Measurements from ENCODE around the gene USP40.
A peak's percentile ranks its signal among the peaks of the same experiment; 100 is the strongest.

The USP40 gene

DNA sequence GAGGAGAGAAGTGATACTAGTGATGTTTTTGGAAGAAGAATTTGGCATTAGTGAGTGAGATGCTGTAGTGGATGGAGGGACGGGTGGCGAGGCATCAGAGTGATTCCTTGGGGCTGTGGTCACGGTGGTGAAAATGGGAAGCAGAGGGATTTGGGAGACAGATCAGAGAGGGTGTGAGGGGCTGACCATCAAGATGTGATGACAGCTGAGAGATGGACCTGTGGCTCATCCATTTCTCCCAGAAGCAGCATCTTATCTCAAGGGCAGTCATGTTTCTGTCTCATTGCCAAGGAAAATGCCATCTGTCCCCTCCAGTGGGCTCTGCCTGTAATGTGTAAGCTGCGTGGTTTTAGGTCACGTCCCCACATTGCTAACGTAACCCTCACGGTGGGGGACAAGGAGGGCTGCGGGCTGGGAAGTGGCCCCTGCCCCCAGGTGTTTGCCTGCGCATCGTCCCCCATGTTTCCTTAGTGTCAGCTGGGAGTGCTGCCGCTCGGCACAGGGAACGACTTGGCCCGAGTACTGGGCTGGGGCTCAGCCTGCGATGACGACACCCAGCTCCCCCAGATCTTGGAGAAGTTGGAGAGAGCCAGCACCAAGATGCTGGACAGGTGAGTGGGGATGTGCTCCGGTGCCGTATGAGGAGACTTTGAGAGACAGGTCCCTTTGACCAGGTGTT, 121.3 kb downstream of the USP40 start:
- Histone ChIP-seq H3K4me3 (ENCODE audit: low read length, poor library complexity, severe bottlenecking) (no peak overlapping the region), H3K9ac (ENCODE audit: low read depth, low read length, poor library complexity, severe bottlenecking) (no peak overlapping the region), H3K4me1 (ENCODE audit: insufficient read depth, low read length, poor library complexity, severe bottlenecking) (no peaks in the 10 kb centered on the region), H3F3A (ENCODE audit: low read depth) (no peaks in the 10 kb centered on the region), H3K79me2 (ENCODE audit: insufficient read depth, low read length) (no peaks in the 10 kb centered on the region), H3K9me2 (replicated peaks; ENCODE audit: low read depth, low read length) (no peaks in the 10 kb centered on the region), H3K9me3 (ENCODE audit: insufficient read depth, low read depth, low read length) (no peaks in the 10 kb centered on the region), H4K20me1 (ENCODE audit: insufficient read depth, low read length, poor library complexity, severe bottlenecking) (no peaks in the 10 kb centered on the region), H3K27me3 (ENCODE audit: insufficient read depth, low read length, poor library complexity, severe bottlenecking) (no peaks in the 10 kb centered on the region), H2AFZ (ENCODE audit: low read length) (no peak overlapping the region), H3K36me3 (ENCODE audit: insufficient read depth, low read length) (peaks cover 91% of the 10 kb centered on the region; the same call in 1 of the 2 replicates), H3K4me2 (ENCODE audit: low read depth, low read length, poor library complexity, severe bottlenecking) (no peak overlapping the region)
- no peak for TF ChIP-seq EZH2phosphoT487 (IDR thresholded peaks at IDR 0.05; ENCODE audit: borderline replicate concordance)
- TF ChIP-seq, protein P1, sequence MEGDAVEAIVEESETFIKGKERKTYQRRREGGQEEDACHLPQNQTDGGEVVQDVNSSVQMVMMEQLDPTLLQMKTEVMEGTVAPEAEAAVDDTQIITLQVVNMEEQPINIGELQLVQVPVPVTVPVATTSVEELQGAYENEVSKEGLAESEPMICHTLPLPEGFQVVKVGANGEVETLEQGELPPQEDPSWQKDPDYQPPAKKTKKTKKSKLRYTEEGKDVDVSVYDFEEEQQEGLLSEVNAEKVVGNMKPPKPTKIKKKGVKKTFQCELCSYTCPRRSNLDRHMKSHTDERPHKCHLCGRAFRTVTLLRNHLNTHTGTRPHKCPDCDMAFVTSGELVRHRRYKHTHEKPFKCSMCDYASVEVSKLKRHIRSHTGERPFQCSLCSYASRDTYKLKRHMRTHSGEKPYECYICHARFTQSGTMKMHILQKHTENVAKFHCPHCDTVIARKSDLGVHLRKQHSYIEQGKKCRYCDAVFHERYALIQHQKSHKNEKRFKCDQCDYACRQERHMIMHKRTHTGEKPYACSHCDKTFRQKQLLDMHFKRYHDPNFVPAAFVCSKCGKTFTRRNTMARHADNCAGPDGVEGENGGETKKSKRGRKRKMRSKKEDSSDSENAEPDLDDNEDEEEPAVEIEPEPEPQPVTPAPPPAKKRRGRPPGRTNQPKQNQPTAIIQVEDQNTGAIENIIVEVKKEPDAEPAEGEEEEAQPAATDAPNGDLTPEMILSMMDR (conservative IDR thresholded peaks at IDR 0.05; ENCODE audit: low read length), result no peak

DNA sequence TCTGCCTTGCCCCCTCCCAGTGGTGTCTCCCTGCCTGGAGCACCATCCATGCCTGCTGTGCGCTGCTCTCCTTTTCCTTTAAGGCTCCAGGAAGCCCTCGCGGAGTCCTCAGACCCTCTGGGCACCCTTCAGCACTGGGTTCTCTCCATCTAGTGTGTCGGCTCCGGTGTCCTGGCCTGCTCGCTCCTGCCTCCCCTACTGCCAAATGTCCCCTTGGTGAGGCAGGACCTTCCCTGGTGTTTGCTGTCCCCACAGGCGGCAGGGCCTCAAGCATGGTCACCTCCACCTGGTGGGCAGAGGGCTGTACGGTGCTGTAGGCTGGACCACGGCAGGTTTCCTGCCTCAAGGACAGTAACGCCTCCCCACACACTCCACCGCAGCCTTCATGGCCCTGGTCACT, 122.1 kb downstream of the USP40 start:
- Histone ChIP-seq H2AFZ (ENCODE audit: low read length) (no peak overlapping the region), H3K9ac (ENCODE audit: low read depth, low read length, poor library complexity, severe bottlenecking) (no peak overlapping the region), H3K79me2 (ENCODE audit: insufficient read depth, low read length) (no peaks in the 10 kb centered on the region), H3F3A (ENCODE audit: low read depth) (no peaks in the 10 kb centered on the region), H3K36me3 (ENCODE audit: insufficient read depth, low read length) (peaks cover 91% of the 10 kb centered on the region; the same call in 1 of the 2 replicates), H3K27me3 (ENCODE audit: insufficient read depth, low read length, poor library complexity, severe bottlenecking) (no peaks in the 10 kb centered on the region), H3K4me2 (ENCODE audit: low read depth, low read length, poor library complexity, severe bottlenecking) (no peak overlapping the region), H3K4me1 (ENCODE audit: insufficient read depth, low read length, poor library complexity, severe bottlenecking) (no peaks in the 10 kb centered on the region), H4K20me1 (ENCODE audit: insufficient read depth, low read length, poor library complexity, severe bottlenecking) (no peaks in the 10 kb centered on the region), H3K4me3 (ENCODE audit: low read length, poor library complexity, severe bottlenecking) (no peak overlapping the region), H3K9me2 (replicated peaks; ENCODE audit: low read depth, low read length) (no peaks in the 10 kb centered on the region), H3K9me3 (ENCODE audit: insufficient read depth, low read depth, low read length) (no peaks in the 10 kb centered on the region)
- TF ChIP-seq, protein P1 (conservative IDR thresholded peaks at IDR 0.05; ENCODE audit: low read length), result no peak
- TF ChIP-seq EZH2phosphoT487 (IDR thresholded peaks at IDR 0.05; ENCODE audit: borderline replicate concordance), result no peak

DNA sequence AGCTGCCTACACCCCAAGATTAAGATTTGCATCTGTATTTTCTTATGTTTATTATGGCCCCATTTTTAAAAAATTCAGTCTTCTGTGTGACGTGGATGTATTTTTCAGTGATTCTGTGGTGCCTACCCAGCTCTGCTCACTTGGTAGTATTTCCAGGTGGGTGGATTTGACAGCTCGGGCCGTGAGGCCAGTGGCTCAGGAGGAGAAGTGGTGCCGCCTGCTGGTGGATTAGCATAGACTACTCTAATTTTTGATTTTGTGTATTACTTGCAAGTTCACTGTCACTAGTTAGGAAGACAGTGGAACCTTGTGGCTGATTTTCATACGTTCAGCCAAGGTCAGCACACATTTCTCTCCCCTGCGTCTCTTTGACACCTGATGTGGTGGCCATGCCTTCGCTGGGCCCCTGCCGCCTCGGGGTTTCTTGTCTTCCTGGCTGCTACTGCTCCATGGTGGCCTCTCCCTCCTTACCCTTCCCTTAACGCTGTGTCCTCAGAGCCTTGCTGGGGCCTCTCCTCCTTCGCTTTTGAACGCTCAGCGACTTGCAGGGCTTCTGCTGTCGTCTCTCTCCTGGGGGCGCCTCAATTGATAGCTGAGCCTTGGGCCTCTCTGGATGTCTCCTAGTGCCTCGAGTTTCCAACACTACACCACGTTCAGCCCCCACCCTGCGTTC, 122.9 kb downstream of the USP40 start:
- H3K27me3 ChIP-seq (ENCODE audit: insufficient read depth, low read length, poor library complexity, severe bottlenecking), result no peaks in the 10 kb centered on the region
- no peaks in the 10 kb centered on the region for H3K4me1 ChIP-seq (ENCODE audit: insufficient read depth, low read length, poor library complexity, severe bottlenecking)
- H3K9me2 ChIP-seq (replicated peaks; ENCODE audit: low read depth, low read length), result no peaks in the 10 kb centered on the region
- H3K9ac ChIP-seq (ENCODE audit: low read depth, low read length, poor library complexity, severe bottlenecking), result no peak overlapping the region
- H3K79me2 ChIP-seq (ENCODE audit: insufficient read depth, low read length), result no peaks in the 10 kb centered on the region
- no peaks in the 10 kb centered on the region for H3F3A ChIP-seq (ENCODE audit: low read depth)
- H4K20me1 ChIP-seq (ENCODE audit: insufficient read depth, low read length, poor library complexity, severe bottlenecking), result no peaks in the 10 kb centered on the region
- no peak for TF ChIP-seq EZH2phosphoT487 (IDR thresholded peaks at IDR 0.05; ENCODE audit: borderline replicate concordance)
- TF ChIP-seq, protein P1 (conservative IDR thresholded peaks at IDR 0.05; ENCODE audit: low read length), result peak; percentile 84
- no peak overlapping the region for H3K4me3 ChIP-seq (ENCODE audit: low read length, poor library complexity, severe bottlenecking)
- peaks cover 91% of the 10 kb centered on the region; the same call in 1 of the 2 replicates for H3K36me3 ChIP-seq (ENCODE audit: insufficient read depth, low read length)
- no peak overlapping the region for H2AFZ ChIP-seq (ENCODE audit: low read length)
- no peaks in the 10 kb centered on the region for H3K9me3 ChIP-seq (ENCODE audit: insufficient read depth, low read depth, low read length)
- no peak overlapping the region for H3K4me2 ChIP-seq (ENCODE audit: low read depth, low read length, poor library complexity, severe bottlenecking)

Data from Loucy (cell line).